ENCODE measurements around the gene MTRFR. TPM values are rescaled to one million over a fixed set of nuclear protein-coding genes. Genes with fewer than 3 reads are reported as not detected.

MTRFR gene
- total and polyA plus RNA-seq, 4 donors: 5.7 to 15.2 (median 11.1) TPM

- TF ChIP-seq MAX (IDR thresholded peaks at IDR 0.05): no peak
Observed at GRCh38 chr12:123269896-123270213, 36.6 kb downstream of the MTRFR start (continued).

- Histone ChIP-seq H3K9ac (ENCODE audit: low read depth in 1 of 2, low read length in 2 of 2) (peak overlapping the region in 1 of 2 donors; percentile 53), H3K27me3 (ENCODE audit: control insufficient read depth in 4 of 4, insufficient read depth in 4 of 4, low read length in 3 of 4) (no peaks in the 10 kb centered on the region), H3K27ac (ENCODE audit: low read depth in 1 of 2, low read length in 2 of 2) (peak overlapping the region; percentile 47 to 48), H3K36me3 (ENCODE audit: control insufficient read depth in 4 of 4, insufficient read depth in 3 of 4, low read depth in 1 of 4, low read length in 3 of 4) (peaks cover 0 to 3% (median 0%) of the 10 kb centered on the region in 4 donors), H3K9me3 (ENCODE audit: control insufficient read depth in 4 of 4, low read length in 3 of 4) (no peaks in the 10 kb centered on the region), H3K4me1 (ENCODE audit: control insufficient read depth in 4 of 4, insufficient read depth in 4 of 4, low read length in 3 of 4) (peaks cover 7 to 26% (median 12%) of the 10 kb centered on the region in 4 donors), H3K4me3 (ENCODE audit: low read depth in 1 of 3, low read length in 3 of 3) (peak overlapping the region; percentile 49 to 96 (median 63))
- DNase-seq (ENCODE audit: low spot score): no peak
- TF ChIP-seq FOXA2 (IDR thresholded peaks at IDR 0.05): no peak
- TF ChIP-seq HNF4G (IDR thresholded peaks at IDR 0.05): no peak
- TF ChIP-seq RXRA (IDR thresholded peaks at IDR 0.05): no peak
- TF ChIP-seq SP1 (IDR thresholded peaks at IDR 0.05): no peak
- no peak for TF ChIP-seq EGR1 (IDR thresholded peaks at IDR 0.05; ENCODE audit: low read depth in 2 of 2)
- WGBS: under 1% methylated on average over 51 of the region's 51 CpGs
Observed at GRCh38 chr12:123270214-123271000, 37.2 kb downstream of the MTRFR start.

GRCh38 chr12:123271001-123271668 lies 37.9 kb downstream of the MTRFR start:
- peaks cover 7 to 26% (median 12%) of the 10 kb centered on the region in 4 donors for H3K4me1 ChIP-seq (ENCODE audit: control insufficient read depth in 4 of 4, insufficient read depth in 4 of 4, low read length in 3 of 4)
- peak; percentile 72 for DNase-seq (ENCODE audit: low spot score)
- H3K9ac ChIP-seq (ENCODE audit: low read depth in 1 of 2, low read length in 2 of 2): no peak overlapping the region
- no peaks in the 10 kb centered on the region for H3K36me3 ChIP-seq (ENCODE audit: control insufficient read depth in 4 of 4, insufficient read depth in 3 of 4, low read depth in 1 of 4, low read length in 3 of 4)
- TF ChIP-seq RAD21 (IDR thresholded peaks at IDR 0.05) (peak; percentile 38 to 64), RXRA (IDR thresholded peaks at IDR 0.05) (no peak), HNF4G (IDR thresholded peaks at IDR 0.05) (no peak), CTCF (IDR thresholded peaks at IDR 0.05; ENCODE audit: low read depth, low read length, missing input control) (peak; percentile 67), SP1 (IDR thresholded peaks at IDR 0.05) (no peak)
- H3K4me3 ChIP-seq (ENCODE audit: low read depth in 1 of 3, low read length in 3 of 3): peak overlapping the region; percentile 23 to 96 (median 63)
- no peak overlapping the region for H3K27ac ChIP-seq (ENCODE audit: low read depth in 1 of 2, low read length in 2 of 2)
- no peaks in the 10 kb centered on the region for H3K9me3 ChIP-seq (ENCODE audit: control insufficient read depth in 4 of 4, low read length in 3 of 4)
- no peaks in the 10 kb centered on the region for H3K27me3 ChIP-seq (ENCODE audit: control insufficient read depth in 4 of 4, insufficient read depth in 4 of 4, low read length in 3 of 4)
- WGBS: under 1% methylated on average over 108 of the region's 108 CpGs

GRCh38 chr12:123273166-123273565 lies 39.9 kb downstream of the MTRFR start:
- Histone ChIP-seq H3K9me3 (ENCODE audit: control insufficient read depth in 4 of 4, low read length in 3 of 4) (no peaks in the 10 kb centered on the region), H3K9ac (ENCODE audit: low read depth in 1 of 2, low read length in 2 of 2) (no peak overlapping the region), H3K4me3 (ENCODE audit: low read depth in 1 of 3, low read length in 3 of 3) (no peak overlapping the region), H3K4me1 (ENCODE audit: control insufficient read depth in 4 of 4, insufficient read depth in 4 of 4, low read length in 3 of 4) (peaks cover 7 to 26% (median 12%) of the 10 kb centered on the region in 4 donors), H3K27me3 (ENCODE audit: control insufficient read depth in 4 of 4, insufficient read depth in 4 of 4, low read length in 3 of 4) (no peaks in the 10 kb centered on the region), H3K27ac (ENCODE audit: low read depth in 1 of 2, low read length in 2 of 2) (no peak overlapping the region), H3K36me3 (ENCODE audit: control insufficient read depth in 4 of 4, insufficient read depth in 3 of 4, low read depth in 1 of 4, low read length in 3 of 4) (no peaks in the 10 kb centered on the region)
- DNase-seq (ENCODE audit: low spot score): no peak
- 89% methylated on average over 15 of the region's 15 CpGs for whole genome bisulfite sequencing
- TF ChIP-seq GABPA (IDR thresholded peaks at IDR 0.05 in 1 of 2, conservative IDR thresholded peaks at IDR 0.05 in 1 of 2): no peak
- TF ChIP-seq ATF3 (IDR thresholded peaks at IDR 0.05): no peak
- no peak for TF ChIP-seq RXRA (IDR thresholded peaks at IDR 0.05)
- no peak for TF ChIP-seq CTCF (IDR thresholded peaks at IDR 0.05; ENCODE audit: low read depth, low read length, missing input control)
- no peak for TF ChIP-seq FOXA1 (IDR thresholded peaks at IDR 0.05)
- TF ChIP-seq YY1 (IDR thresholded peaks at IDR 0.05): no peak
- TF ChIP-seq REST (IDR thresholded peaks at IDR 0.05): no peak
- TF ChIP-seq MAX (IDR thresholded peaks at IDR 0.05): no peak
- TF ChIP-seq SP1 (IDR thresholded peaks at IDR 0.05): no peak
